ENCODE data around the gene MAP4K4.

GRCh38 chr2:101692766-101693165, 4.7 kb upstream of the MAP4K4 start:
- no peak for TF ChIP-seq POLR2A (IDR thresholded peaks at IDR 0.05)
- TF ChIP-seq, protein P1, sequence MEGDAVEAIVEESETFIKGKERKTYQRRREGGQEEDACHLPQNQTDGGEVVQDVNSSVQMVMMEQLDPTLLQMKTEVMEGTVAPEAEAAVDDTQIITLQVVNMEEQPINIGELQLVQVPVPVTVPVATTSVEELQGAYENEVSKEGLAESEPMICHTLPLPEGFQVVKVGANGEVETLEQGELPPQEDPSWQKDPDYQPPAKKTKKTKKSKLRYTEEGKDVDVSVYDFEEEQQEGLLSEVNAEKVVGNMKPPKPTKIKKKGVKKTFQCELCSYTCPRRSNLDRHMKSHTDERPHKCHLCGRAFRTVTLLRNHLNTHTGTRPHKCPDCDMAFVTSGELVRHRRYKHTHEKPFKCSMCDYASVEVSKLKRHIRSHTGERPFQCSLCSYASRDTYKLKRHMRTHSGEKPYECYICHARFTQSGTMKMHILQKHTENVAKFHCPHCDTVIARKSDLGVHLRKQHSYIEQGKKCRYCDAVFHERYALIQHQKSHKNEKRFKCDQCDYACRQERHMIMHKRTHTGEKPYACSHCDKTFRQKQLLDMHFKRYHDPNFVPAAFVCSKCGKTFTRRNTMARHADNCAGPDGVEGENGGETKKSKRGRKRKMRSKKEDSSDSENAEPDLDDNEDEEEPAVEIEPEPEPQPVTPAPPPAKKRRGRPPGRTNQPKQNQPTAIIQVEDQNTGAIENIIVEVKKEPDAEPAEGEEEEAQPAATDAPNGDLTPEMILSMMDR (IDR thresholded peaks at IDR 0.05) = no peak

Measured in thyroid gland (tissue), 4 donors.